ENCODE results near the gene RGS7. TPM values are rescaled to one million over a fixed set of nuclear protein-coding genes. Genes with fewer than 3 reads are reported as not detected.

The RGS7 gene
- not detected for total RNA-seq

- peak in 2 of 3 donors; percentile 24 to 36 for DNase-seq (ENCODE audit: low read depth in 2 of 3, low spot score in 2 of 3)
These were observed at the start of gene RGS7 for GRCh38 chr1:241356519-241357365. Gene RGS7 (minus strand): TSS chr1:241357205.

GRCh38 chr1:241406421-241406820, 49.4 kb upstream of the RGS7 start:
- DNase-seq (ENCODE audit: low read depth in 2 of 3, low spot score in 2 of 3): no peak

- no peak for DNase-seq (ENCODE audit: low read depth in 2 of 3, low spot score in 2 of 3)
These were observed 44.2 kb upstream of the RGS7 start for GRCh38 chr1:241401156-241401555.

- DNase-seq (ENCODE audit: low read depth in 2 of 3, low spot score in 2 of 3): no peak
These were observed 40.0 kb upstream of the RGS7 start for GRCh38 chr1:241396747-241397681.

GRCh38 chr1:241391926-241392710, 35.1 kb upstream of the RGS7 start:
- DNase-seq (ENCODE audit: low read depth in 2 of 3, low spot score in 2 of 3): no peak

- DNase-seq (ENCODE audit: low read depth in 2 of 3, low spot score in 2 of 3): no peak
These were observed 33.5 kb upstream of the RGS7 start for GRCh38 chr1:241390526-241390925.

GRCh38 chr1:241389400-241389799, 32.4 kb upstream of the RGS7 start:
- DNase-seq (ENCODE audit: low read depth in 2 of 3, low spot score in 2 of 3): no peak

GRCh38 chr1:241387216-241387615, 30.2 kb upstream of the RGS7 start:
- no peak for DNase-seq (ENCODE audit: low read depth in 2 of 3, low spot score in 2 of 3)

GRCh38 chr1:241376701-241377100, 19.7 kb upstream of the RGS7 start:
- no peak for DNase-seq (ENCODE audit: low read depth in 2 of 3, low spot score in 2 of 3)

- no peak for DNase-seq (ENCODE audit: low read depth in 2 of 3, low spot score in 2 of 3)
These were observed 18.9 kb upstream of the RGS7 start for GRCh38 chr1:241375886-241376285.

GRCh38 chr1:241366196-241366595, 9.2 kb upstream of the RGS7 start:
- DNase-seq (ENCODE audit: low read depth in 2 of 3, low spot score in 2 of 3): no peak

GRCh38 chr1:241362350-241362749, 5.3 kb upstream of the RGS7 start:
- DNase-seq (ENCODE audit: low read depth in 2 of 3, low spot score in 2 of 3): no peak

- DNase-seq (ENCODE audit: low read depth in 2 of 3, low spot score in 2 of 3): no peak
These were observed 648 bp upstream of the RGS7 start for GRCh38 chr1:241357366-241358340.

- DNase-seq (ENCODE audit: low read depth in 2 of 3, low spot score in 2 of 3): no peak
These were observed 852 bp downstream of the RGS7 start for GRCh38 chr1:241356187-241356518.

- DNase-seq (ENCODE audit: low read depth in 2 of 3, low spot score in 2 of 3): no peak
These were observed 1.5 kb downstream of the RGS7 start for GRCh38 chr1:241355311-241356010.

- DNase-seq (ENCODE audit: low read depth in 2 of 3, low spot score in 2 of 3): no peak
These were observed 4.6 kb downstream of the RGS7 start for GRCh38 chr1:241352401-241352800.

GRCh38 chr1:241351841-241352240, 5.2 kb downstream of the RGS7 start:
- DNase-seq (ENCODE audit: low read depth in 2 of 3, low spot score in 2 of 3): no peak

GRCh38 chr1:241343956-241344355, 13.0 kb downstream of the RGS7 start:
- DNase-seq (ENCODE audit: low read depth in 2 of 3, low spot score in 2 of 3): no peak

- DNase-seq (ENCODE audit: low read depth in 2 of 3, low spot score in 2 of 3): no peak
These were observed 20.7 kb downstream of the RGS7 start for GRCh38 chr1:241336335-241336734.

Measured in hematopoietic multipotent progenitor cell (in vitro differentiated cells).